ENCODE data around the gene SCN4A. TPM values are rescaled to one million over a fixed set of nuclear protein-coding genes. Genes with fewer than 3 reads are reported as not detected.

The SCN4A gene
- polyA plus RNA-seq, 1 donor from 2014 or later, result not detected

- H3K9me3 ChIP-seq (ENCODE audit: low read length), result no peaks in the 10 kb centered on the region
- H3K27me3 ChIP-seq (ENCODE audit: insufficient read depth, low read depth, low read length), result no peaks in the 10 kb centered on the region
- no peak overlapping the region for H3K27ac ChIP-seq (ENCODE audit: low read length)
- no peak overlapping the region for H2AFZ ChIP-seq (ENCODE audit: low read depth, low read length)
- no peak overlapping the region for H3K4me2 ChIP-seq (ENCODE audit: low read length)
- no peaks in the 10 kb centered on the region for H3K36me3 ChIP-seq (ENCODE audit: insufficient read depth, low read length)
- H3F3A ChIP-seq (ENCODE audit: insufficient read depth, low read length, poor library complexity, severe bottlenecking), result no peaks in the 10 kb centered on the region
- no peaks in the 10 kb centered on the region for H3K79me2 ChIP-seq (replicated peaks; ENCODE audit: insufficient read depth, low read length)
- H3K4me3 ChIP-seq (ENCODE audit: low read length), result no peak overlapping the region
- no peak for TF ChIP-seq RAD21 (conservative IDR thresholded peaks at IDR 0.05)
- TF ChIP-seq, protein P1, sequence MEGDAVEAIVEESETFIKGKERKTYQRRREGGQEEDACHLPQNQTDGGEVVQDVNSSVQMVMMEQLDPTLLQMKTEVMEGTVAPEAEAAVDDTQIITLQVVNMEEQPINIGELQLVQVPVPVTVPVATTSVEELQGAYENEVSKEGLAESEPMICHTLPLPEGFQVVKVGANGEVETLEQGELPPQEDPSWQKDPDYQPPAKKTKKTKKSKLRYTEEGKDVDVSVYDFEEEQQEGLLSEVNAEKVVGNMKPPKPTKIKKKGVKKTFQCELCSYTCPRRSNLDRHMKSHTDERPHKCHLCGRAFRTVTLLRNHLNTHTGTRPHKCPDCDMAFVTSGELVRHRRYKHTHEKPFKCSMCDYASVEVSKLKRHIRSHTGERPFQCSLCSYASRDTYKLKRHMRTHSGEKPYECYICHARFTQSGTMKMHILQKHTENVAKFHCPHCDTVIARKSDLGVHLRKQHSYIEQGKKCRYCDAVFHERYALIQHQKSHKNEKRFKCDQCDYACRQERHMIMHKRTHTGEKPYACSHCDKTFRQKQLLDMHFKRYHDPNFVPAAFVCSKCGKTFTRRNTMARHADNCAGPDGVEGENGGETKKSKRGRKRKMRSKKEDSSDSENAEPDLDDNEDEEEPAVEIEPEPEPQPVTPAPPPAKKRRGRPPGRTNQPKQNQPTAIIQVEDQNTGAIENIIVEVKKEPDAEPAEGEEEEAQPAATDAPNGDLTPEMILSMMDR (IDR thresholded peaks at IDR 0.05; ENCODE audit: poor library complexity, severe bottlenecking), result no peak
- no peak for TF ChIP-seq POLR2AphosphoS5 (IDR thresholded peaks at IDR 0.05)
- TF ChIP-seq TAF1 (IDR thresholded peaks at IDR 0.05; ENCODE audit: low read depth), result no peak
- no peak for TF ChIP-seq EZH2 (IDR thresholded peaks at IDR 0.05; ENCODE audit: borderline replicate concordance, insufficient read depth, low read length, poor library complexity, severe bottlenecking)
- no peak for TF ChIP-seq SMC3 (conservative IDR thresholded peaks at IDR 0.05; ENCODE audit: poor library complexity)
- TF ChIP-seq, protein P2, sequence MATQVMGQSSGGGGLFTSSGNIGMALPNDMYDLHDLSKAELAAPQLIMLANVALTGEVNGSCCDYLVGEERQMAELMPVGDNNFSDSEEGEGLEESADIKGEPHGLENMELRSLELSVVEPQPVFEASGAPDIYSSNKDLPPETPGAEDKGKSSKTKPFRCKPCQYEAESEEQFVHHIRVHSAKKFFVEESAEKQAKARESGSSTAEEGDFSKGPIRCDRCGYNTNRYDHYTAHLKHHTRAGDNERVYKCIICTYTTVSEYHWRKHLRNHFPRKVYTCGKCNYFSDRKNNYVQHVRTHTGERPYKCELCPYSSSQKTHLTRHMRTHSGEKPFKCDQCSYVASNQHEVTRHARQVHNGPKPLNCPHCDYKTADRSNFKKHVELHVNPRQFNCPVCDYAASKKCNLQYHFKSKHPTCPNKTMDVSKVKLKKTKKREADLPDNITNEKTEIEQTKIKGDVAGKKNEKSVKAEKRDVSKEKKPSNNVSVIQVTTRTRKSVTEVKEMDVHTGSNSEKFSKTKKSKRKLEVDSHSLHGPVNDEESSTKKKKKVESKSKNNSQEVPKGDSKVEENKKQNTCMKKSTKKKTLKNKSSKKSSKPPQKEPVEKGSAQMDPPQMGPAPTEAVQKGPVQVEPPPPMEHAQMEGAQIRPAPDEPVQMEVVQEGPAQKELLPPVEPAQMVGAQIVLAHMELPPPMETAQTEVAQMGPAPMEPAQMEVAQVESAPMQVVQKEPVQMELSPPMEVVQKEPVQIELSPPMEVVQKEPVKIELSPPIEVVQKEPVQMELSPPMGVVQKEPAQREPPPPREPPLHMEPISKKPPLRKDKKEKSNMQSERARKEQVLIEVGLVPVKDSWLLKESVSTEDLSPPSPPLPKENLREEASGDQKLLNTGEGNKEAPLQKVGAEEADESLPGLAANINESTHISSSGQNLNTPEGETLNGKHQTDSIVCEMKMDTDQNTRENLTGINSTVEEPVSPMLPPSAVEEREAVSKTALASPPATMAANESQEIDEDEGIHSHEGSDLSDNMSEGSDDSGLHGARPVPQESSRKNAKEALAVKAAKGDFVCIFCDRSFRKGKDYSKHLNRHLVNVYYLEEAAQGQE (IDR thresholded peaks at IDR 0.05; ENCODE audit: borderline replicate concordance), result no peak
- TF ChIP-seq MXI1 (conservative IDR thresholded peaks at IDR 0.05; ENCODE audit: poor library complexity, severe bottlenecking), result no peak
- no peak for TF ChIP-seq EP300 (conservative IDR thresholded peaks at IDR 0.05; ENCODE audit: poor library complexity, severe bottlenecking)
- H3K9me2 ChIP-seq (ENCODE audit: insufficient read depth, low read length), result no peaks in the 10 kb centered on the region
- no peaks in the 10 kb centered on the region for H4K20me1 ChIP-seq (ENCODE audit: insufficient read depth)
- no peak overlapping the region for H3K9ac ChIP-seq (ENCODE audit: low read length)
Observed at GRCh38 chr17:64003526-64004121, 30.9 kb upstream of the SCN4A start.

DNA sequence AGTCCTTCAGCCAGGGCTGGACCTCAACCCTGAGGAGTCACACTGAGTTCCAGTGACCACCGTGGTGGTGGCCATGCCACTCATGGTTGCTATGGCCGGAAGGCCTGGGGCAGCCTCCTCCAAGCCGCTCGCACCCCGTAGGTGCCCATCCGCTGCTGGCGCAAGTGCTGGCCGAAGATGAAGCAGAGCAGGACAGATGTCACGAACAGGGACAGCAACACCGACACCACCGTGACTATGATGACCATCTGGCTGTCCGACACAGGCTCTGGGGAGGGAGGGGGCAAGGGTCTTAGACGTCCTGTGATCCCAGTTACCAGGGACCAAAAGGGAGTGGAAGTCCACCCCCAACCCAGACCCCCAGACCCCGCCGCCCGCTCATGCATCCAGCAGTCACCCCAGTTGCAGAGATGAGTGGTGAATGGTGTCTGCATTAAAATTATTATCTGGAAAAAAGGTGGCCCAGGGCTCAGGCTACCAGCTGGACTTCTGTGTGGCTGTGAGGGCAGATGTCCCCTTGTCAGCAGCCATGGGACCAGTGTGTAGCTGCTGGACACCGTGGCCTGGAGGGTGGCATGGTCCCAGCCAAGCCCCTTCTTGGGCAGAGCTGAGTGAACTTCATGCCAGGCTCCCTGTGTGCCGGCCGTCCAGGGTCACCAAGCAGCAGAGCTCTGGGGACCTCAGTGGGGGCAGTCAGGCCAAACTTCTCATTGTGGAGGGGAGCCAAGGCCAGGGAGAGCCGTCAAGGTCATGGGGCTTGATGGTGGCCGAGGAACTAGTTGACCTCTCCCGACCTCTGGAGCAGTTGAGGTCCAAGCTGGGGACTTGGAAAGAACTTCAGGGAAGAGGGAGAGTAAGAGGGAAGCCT, 30.2 kb upstream of the SCN4A start:
- H4K20me1 ChIP-seq (ENCODE audit: insufficient read depth), result no peaks in the 10 kb centered on the region
- no peaks in the 10 kb centered on the region for H3K79me2 ChIP-seq (replicated peaks; ENCODE audit: insufficient read depth, low read length)
- no peak overlapping the region for H3K4me3 ChIP-seq (ENCODE audit: low read length)
- H3K9ac ChIP-seq (ENCODE audit: low read length), result no peak overlapping the region
- no peak overlapping the region for H3K4me2 ChIP-seq (ENCODE audit: low read length)
- H3K36me3 ChIP-seq (ENCODE audit: insufficient read depth, low read length), result no peaks in the 10 kb centered on the region
- no peak overlapping the region for H2AFZ ChIP-seq (ENCODE audit: low read depth, low read length)
- H3K27ac ChIP-seq (ENCODE audit: low read length), result no peak overlapping the region
- no peaks in the 10 kb centered on the region for H3K9me2 ChIP-seq (ENCODE audit: insufficient read depth, low read length)
- H3K9me3 ChIP-seq (ENCODE audit: low read length), result no peaks in the 10 kb centered on the region
- no peaks in the 10 kb centered on the region for H3F3A ChIP-seq (ENCODE audit: insufficient read depth, low read length, poor library complexity, severe bottlenecking)
- H3K27me3 ChIP-seq (ENCODE audit: insufficient read depth, low read depth, low read length), result no peaks in the 10 kb centered on the region
- no peak for TF ChIP-seq RAD21 (conservative IDR thresholded peaks at IDR 0.05)
- TF ChIP-seq SMC3 (conservative IDR thresholded peaks at IDR 0.05; ENCODE audit: poor library complexity), result no peak
- no peak for TF ChIP-seq EP300 (conservative IDR thresholded peaks at IDR 0.05; ENCODE audit: poor library complexity, severe bottlenecking)
- no peak for TF ChIP-seq POLR2AphosphoS5 (IDR thresholded peaks at IDR 0.05)
- TF ChIP-seq, protein P1 (IDR thresholded peaks at IDR 0.05; ENCODE audit: poor library complexity, severe bottlenecking), result no peak
- TF ChIP-seq TAF1 (IDR thresholded peaks at IDR 0.05; ENCODE audit: low read depth), result no peak
- TF ChIP-seq MXI1 (conservative IDR thresholded peaks at IDR 0.05; ENCODE audit: poor library complexity, severe bottlenecking), result no peak

Measured in neural cell (in vitro differentiated cells).